IMR-90 (cell line): Measurements from ENCODE around the gene GTF2H3. TPM values are rescaled to one million over a fixed set of nuclear protein-coding genes. Genes with fewer than 3 reads are reported as not detected.

Experiments used
- ATAC-seq: fragments of 200-7000 bp; cut with Tn5 transposase; 2 replicates; pipeline ENCODE4 v1.9.1; 2020; ENCODE audit warnings: low read depth, mild to moderate bottlenecking, moderate library complexity
- BruUV-seq: library from RNA; stranded (reverse); fragments of 400-500 nt; replicated peaks from 2 replicates; lab custom pipeline; 2021; lab: Mats Ljungman, UMichigan
- CTCF ChIA-PET: fragments of 300-600 bp; formaldehyde crosslinking; extraction: SDS; loops from one replicate; lab custom pipeline; 2021; ENCODE audit warnings: antibody characterized with exemption; lab: Yijun Ruan, JAX
- POLR2A ChIA-PET: fragments of 300-600 bp; sonication (Branson Sonifier 250); formaldehyde crosslinking; loops from one replicate; lab custom pipeline; 2022; ENCODE audit warnings: antibody characterized with exemption; ENCODE audit not compliant: unreplicated experiment; lab: Charles Lee
- DNase-seq: peaks from one replicate; pipeline ENCODE4 v3.0.0; 2013
- H2AFZ ChIP-seq: replicated peaks from 2 replicates; pipeline ENCODE3; 2013; ENCODE audit warnings: low read length, mild to moderate bottlenecking; ENCODE audit not compliant: poor library complexity
- H2AK5ac ChIP-seq: 2 replicates; pipeline ENCODE4 v1.6.1; 2013; ENCODE audit warnings: low read depth, low read length, inconsistent platforms
- H2AK9ac ChIP-seq: replicated peaks from 2 replicates; pipeline ENCODE3; 2013; ENCODE audit warnings: mild to moderate bottlenecking, low read depth, low read length, moderate library complexity; ENCODE audit not compliant: poor library complexity
- H2BK120ac ChIP-seq: 2 replicates; pipeline ENCODE4 v1.6.1; 2013; ENCODE audit warnings: low read depth, low read length, inconsistent platforms
- H2BK15ac ChIP-seq: 3 replicates; pipeline ENCODE4 v1.6.1; 2013; ENCODE audit warnings: low read depth, low read length, inconsistent platforms
- H2BK20ac ChIP-seq: 2 replicates; pipeline ENCODE4 v1.6.1; 2013; ENCODE audit warnings: low read depth, mild to moderate bottlenecking, inconsistent platforms, low read length, moderate library complexity
- H2BK5ac ChIP-seq: 2 replicates; pipeline ENCODE4 v1.6.1; 2013; ENCODE audit warnings: mild to moderate bottlenecking, low read depth, low read length, inconsistent platforms; ENCODE audit not compliant: poor library complexity, severe bottlenecking
- H3K14ac ChIP-seq: replicated peaks from 2 replicates; pipeline ENCODE4 v1.6.1; 2013; ENCODE audit warnings: low read depth, low read length, inconsistent platforms
- H3K18ac ChIP-seq: 2 replicates; pipeline ENCODE4 v1.6.1; 2013; ENCODE audit warnings: low read depth, low read length, control low read depth
- H3K23ac ChIP-seq: 2 replicates; pipeline ENCODE4 v1.6.1; 2013; ENCODE audit warnings: low read depth, low read length, inconsistent platforms
- H3K27ac ChIP-seq: 2 replicates; pipeline ENCODE4 v1.5.1; 2013; ENCODE audit warnings: mild to moderate bottlenecking, control low read depth, low read length; ENCODE audit not compliant: insufficient read depth
- H3K27me3 ChIP-seq: 2 replicates; pipeline ENCODE4 v1.6.1; 2013; ENCODE audit warnings: low read length; ENCODE audit not compliant: control insufficient read depth, insufficient read depth
- H3K36me3 ChIP-seq: 2 replicates; pipeline ENCODE4 v1.6.1; 2013; ENCODE audit warnings: low read length, mixed read lengths; ENCODE audit not compliant: control insufficient read depth, insufficient read depth
- H3K4ac ChIP-seq: 2 replicates; pipeline ENCODE4 v1.6.1; 2013; ENCODE audit warnings: low read depth, low read length, inconsistent platforms
- H3K4me1 ChIP-seq: 2 replicates; pipeline ENCODE4 v1.6.1; 2013; ENCODE audit warnings: low read length, mixed read lengths; ENCODE audit not compliant: control insufficient read depth, insufficient read depth
- H3K4me2 ChIP-seq: 2 replicates; pipeline ENCODE4 v1.6.1; 2013; ENCODE audit warnings: low read depth, mild to moderate bottlenecking, control low read depth, low read length, moderate library complexity
- H3K4me3 ChIP-seq: 2 replicates; pipeline ENCODE4 v1.5.1; 2013; ENCODE audit warnings: low read depth, mild to moderate bottlenecking, control low read depth, low read length, moderate library complexity; ENCODE audit not compliant: insufficient read depth
- H3K56ac ChIP-seq: 2 replicates; pipeline ENCODE4 v1.6.1; 2013; ENCODE audit warnings: low read length, inconsistent platforms; ENCODE audit not compliant: insufficient read depth; ENCODE audit errors: extremely low read depth
- H3K79me1 ChIP-seq, 2 experiments: 2 replicates each; pipeline ENCODE4 v1.6.1; 2013; ENCODE audit warnings: low read length in 2 of 2, inconsistent platforms in 1 of 2, low read depth in 1 of 2
- H3K9ac ChIP-seq: 2 replicates; pipeline ENCODE4 v1.6.1; 2013; ENCODE audit warnings: low read depth, low read length, control low read depth
- H3K9me1 ChIP-seq: 2 replicates; pipeline ENCODE4 v1.6.1; 2013; ENCODE audit warnings: low read length, inconsistent platforms; ENCODE audit not compliant: insufficient read depth
- H3K9me3 ChIP-seq: 2 replicates; pipeline ENCODE4 v1.6.1; 2013; ENCODE audit warnings: low read length; ENCODE audit not compliant: control insufficient read depth, insufficient read depth
- H4K20me1 ChIP-seq: 2 replicates; pipeline ENCODE4 v1.6.1; 2013; ENCODE audit warnings: low read length, inconsistent platforms; ENCODE audit not compliant: insufficient read depth
- H4K5ac ChIP-seq: 2 replicates; pipeline ENCODE4 v1.6.1; 2013; ENCODE audit warnings: mild to moderate bottlenecking, low read depth, low read length, control low read depth
- H4K8ac ChIP-seq, 2 experiments: 2 replicates each; pipeline ENCODE4 v1.6.1; 2013; ENCODE audit warnings: low read depth in 2 of 2, low read length in 2 of 2, control low read depth in 1 of 2, inconsistent platforms in 1 of 2
- H4K91ac ChIP-seq: 2 replicates; pipeline ENCODE4 v1.6.1; 2013; ENCODE audit warnings: low read depth, low read length, inconsistent platforms; ENCODE audit not compliant: insufficient read depth
- CHD1 ChIP-seq: IDR thresholded peaks from 2 replicates; pipeline ENCODE4 v1.6.1; 2012; ENCODE audit warnings: low read depth, low read length, improper control_type of control experiment
- MAFK ChIP-seq: IDR thresholded peaks from 2 replicates; pipeline ENCODE4 v1.6.1; 2012; ENCODE audit warnings: low read depth, low read length, improper control_type of control experiment
- WGBS, 2 experiments: methylation state at CpG; one replicate each; pipeline versions ENCODE4 v1.1.5 to v1.1.7; 2013; ENCODE audit warnings: missing lambda C conversion rate in 2 of 2; ENCODE audit not compliant: insufficient read length in 1 of 2; ENCODE audit errors: extremely low coverage in 2 of 2; 5-methylcytosine and 5-hydroxymethylcytosine counted together
- dilution Hi-C: fragments of 300-500 bp; cut with HindIII; formaldehyde crosslinking; loops from one replicate; pipeline ENCODE4 v1.14.3; 2018; ENCODE audit warnings: low sequenced_read_pairs; ENCODE audit not compliant: unreplicated experiment
- in situ Hi-C: fragments of 300-500 bp; cut with MboI; formaldehyde crosslinking; loops from 3 replicates; pipeline ENCODE4 v1.14.3; 2019; ENCODE audit warnings: low sequenced_read_pairs, inconsistent platforms, mixed read lengths
- intact Hi-C: fragments of 100-400 bp; cut with micrococcal nuclease; formaldehyde crosslinking; loops from 2 replicates; pipeline ENCODE4 v1.10.0; 2022
- polyA plus RNA-seq, 3 experiments: library from polyadenylated mRNA; depleted of rRNA; stranded (reverse); fragments of >200 nt; gene quantifications; 2 replicates each; pipeline ENCODE4 v1.2.3, GENCODE V29; 2012; ENCODE audit warnings: low replicate concordance in 1 of 3
- total RNA-seq: library from RNA; depleted of rRNA; stranded (reverse); fragments of >200 nt; gene quantifications from 2 replicates; pipeline ENCODE4 v1.2.3, GENCODE V29; 2012
- TF ChIP-seq, protein P1 (sequence below): conservative IDR thresholded peaks from 2 replicates; pipeline ENCODE4 v1.5.1; 2012; ENCODE audit warnings: mild to moderate bottlenecking, low read depth, low read length, improper control_type of control experiment

GTF2H3 gene
- total and polyA plus RNA-seq, 2 of the 4 experiments (the other 2 are of a cell fraction) = 22.2 to 80.3 TPM

DNA sequence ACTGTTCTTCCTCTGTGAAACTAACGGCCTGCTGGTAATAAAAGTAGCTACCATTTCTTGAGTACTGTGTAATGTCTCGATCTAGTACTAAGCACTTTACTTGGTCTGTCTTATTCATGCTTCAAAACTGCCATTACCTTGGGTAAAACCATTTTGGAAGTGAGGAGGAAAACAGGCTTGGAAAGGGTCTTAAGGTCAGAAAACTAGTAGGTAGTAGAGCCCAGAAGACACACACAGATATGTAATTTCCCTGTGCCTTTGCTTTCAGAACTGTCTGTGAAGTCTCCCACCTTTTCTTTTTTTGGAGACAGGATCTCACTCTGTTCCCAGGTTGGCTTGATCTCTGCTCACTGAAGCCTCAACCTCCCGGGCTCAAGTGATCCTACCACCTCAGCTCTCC is 35.1 kb upstream of the GTF2H3 start:
- Histone ChIP-seq H3K4me2 (no peak overlapping the region), H2BK20ac (no peak overlapping the region), H3K4ac (no peak overlapping the region), H2BK120ac (no peak overlapping the region), H3K36me3 (peaks cover 18% of the 10 kb centered on the region), H3K9me3 (no peaks in the 10 kb centered on the region), H3K18ac (no peak overlapping the region), H4K8ac (no peak overlapping the region), H4K20me1 (peaks cover 30% of the 10 kb centered on the region), H3K14ac (no peak overlapping the region), H2BK15ac (no peak overlapping the region), H4K91ac (no peak overlapping the region), H4K5ac (no peak overlapping the region), H2BK5ac (no peak overlapping the region), H3K4me1 (peaks cover 4% of the 10 kb centered on the region), H2AFZ (no peak overlapping the region), H3K4me3 (no peak overlapping the region), H2AK5ac (no peak overlapping the region), H3K56ac (no peak overlapping the region), H3K27me3 (no peaks in the 10 kb centered on the region), H3K9ac (no peak overlapping the region), H3K27ac (no peak overlapping the region), H3K79me1 (peaks cover 20 to 50% of the 10 kb centered on the region in 2 experiments), H3K9me1 (no peaks in the 10 kb centered on the region), H3K23ac (no peak overlapping the region), H2AK9ac (no peak overlapping the region)
- DNase-seq (no peak), ATAC-seq (no peak)
- in situ Hi-C loops (no loop called here), intact Hi-C loops (no loop called here), dilution Hi-C loops (no loop called here)
- ChIA-PET CTCF (no interaction called here), POLR2A (no interaction called here)
- TF ChIP-seq, protein P1, sequence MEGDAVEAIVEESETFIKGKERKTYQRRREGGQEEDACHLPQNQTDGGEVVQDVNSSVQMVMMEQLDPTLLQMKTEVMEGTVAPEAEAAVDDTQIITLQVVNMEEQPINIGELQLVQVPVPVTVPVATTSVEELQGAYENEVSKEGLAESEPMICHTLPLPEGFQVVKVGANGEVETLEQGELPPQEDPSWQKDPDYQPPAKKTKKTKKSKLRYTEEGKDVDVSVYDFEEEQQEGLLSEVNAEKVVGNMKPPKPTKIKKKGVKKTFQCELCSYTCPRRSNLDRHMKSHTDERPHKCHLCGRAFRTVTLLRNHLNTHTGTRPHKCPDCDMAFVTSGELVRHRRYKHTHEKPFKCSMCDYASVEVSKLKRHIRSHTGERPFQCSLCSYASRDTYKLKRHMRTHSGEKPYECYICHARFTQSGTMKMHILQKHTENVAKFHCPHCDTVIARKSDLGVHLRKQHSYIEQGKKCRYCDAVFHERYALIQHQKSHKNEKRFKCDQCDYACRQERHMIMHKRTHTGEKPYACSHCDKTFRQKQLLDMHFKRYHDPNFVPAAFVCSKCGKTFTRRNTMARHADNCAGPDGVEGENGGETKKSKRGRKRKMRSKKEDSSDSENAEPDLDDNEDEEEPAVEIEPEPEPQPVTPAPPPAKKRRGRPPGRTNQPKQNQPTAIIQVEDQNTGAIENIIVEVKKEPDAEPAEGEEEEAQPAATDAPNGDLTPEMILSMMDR = no peak
- no peak for TF ChIP-seq MAFK
- no peak for TF ChIP-seq CHD1
- WGBS, 2 experiments = no CpG with 5 or more reads among the region's 3 CpGs
- no TSS peak for BruUV-seq
